Measurements from ENCODE around the gene UQCR11.

- TF ChIP-seq POLR2A (IDR thresholded peaks at IDR 0.05): no peak
- TF ChIP-seq POLR2AphosphoS5 (IDR thresholded peaks at IDR 0.05): no peak
Observed at GRCh38 chr19:1611353-1611752, 6.1 kb upstream of the UQCR11 start.

Data from stomach (tissue), 4 donors.